DMS79 (cell line): ENCODE results near the gene SCARF2.
"Not testable (repeated sequence)": the region's sequence is repeated elsewhere in the genome, so short reads cannot be mapped to it uniquely, and the experiment has no call there.

ENCODE experiments used
- DNase-seq: peaks from one replicate; lab custom pipeline; 2025; lab: John Stamatoyannopoulos, UW

Gene SCARF2, protein sequence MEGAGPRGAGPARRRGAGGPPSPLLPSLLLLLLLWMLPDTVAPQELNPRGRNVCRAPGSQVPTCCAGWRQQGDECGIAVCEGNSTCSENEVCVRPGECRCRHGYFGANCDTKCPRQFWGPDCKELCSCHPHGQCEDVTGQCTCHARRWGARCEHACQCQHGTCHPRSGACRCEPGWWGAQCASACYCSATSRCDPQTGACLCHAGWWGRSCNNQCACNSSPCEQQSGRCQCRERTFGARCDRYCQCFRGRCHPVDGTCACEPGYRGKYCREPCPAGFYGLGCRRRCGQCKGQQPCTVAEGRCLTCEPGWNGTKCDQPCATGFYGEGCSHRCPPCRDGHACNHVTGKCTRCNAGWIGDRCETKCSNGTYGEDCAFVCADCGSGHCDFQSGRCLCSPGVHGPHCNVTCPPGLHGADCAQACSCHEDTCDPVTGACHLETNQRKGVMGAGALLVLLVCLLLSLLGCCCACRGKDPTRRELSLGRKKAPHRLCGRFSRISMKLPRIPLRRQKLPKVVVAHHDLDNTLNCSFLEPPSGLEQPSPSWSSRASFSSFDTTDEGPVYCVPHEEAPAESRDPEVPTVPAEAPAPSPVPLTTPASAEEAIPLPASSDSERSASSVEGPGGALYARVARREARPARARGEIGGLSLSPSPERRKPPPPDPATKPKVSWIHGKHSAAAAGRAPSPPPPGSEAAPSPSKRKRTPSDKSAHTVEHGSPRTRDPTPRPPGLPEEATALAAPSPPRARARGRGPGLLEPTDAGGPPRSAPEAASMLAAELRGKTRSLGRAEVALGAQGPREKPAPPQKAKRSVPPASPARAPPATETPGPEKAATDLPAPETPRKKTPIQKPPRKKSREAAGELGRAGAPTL

DNA sequence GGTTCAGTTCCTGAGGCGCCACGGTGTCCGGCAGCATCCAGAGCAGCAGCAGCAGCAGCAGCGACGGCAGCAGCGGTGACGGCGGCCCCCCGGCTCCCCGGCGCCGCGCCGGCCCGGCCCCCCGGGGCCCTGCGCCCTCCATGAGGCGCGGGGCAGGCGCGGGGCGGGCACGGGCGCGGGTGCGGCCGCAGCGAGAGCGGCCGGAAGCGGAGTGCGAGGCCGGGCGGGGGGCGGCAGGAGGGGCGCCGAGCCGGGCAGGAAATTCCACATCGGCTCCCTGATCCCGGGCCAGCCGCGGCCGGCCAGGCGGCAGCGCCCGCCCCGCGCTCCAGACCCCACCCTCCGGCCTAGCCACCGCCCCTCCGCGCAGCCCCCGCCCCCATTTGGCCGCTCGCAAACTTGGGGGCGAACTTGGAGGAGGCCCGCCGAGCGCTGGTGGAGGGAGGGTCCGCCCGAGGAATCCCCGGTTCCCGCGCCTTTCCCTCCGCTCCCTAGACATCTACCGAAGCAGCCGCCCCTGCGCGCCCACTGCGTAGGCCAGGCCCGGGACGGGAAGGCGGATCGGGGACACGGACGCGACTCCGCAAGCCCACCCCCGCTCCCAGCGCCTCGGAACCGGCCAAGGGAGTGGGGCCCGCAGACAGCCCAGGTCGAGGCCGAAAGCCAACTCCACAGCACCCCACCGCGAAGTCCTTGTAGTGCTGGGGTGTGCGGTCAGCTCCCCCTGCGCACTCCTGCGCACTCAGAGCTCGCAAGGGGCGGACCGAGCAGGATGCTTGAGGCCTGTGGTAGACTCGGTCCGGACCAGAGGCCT is at the start of gene SCARF2:
SCARF2 (minus strand) TSS at position 213 of the 814 bp plus-strand sequence; CDS start at position 142, 71 bp downstream.
- DNase-seq = no peak

DNA sequence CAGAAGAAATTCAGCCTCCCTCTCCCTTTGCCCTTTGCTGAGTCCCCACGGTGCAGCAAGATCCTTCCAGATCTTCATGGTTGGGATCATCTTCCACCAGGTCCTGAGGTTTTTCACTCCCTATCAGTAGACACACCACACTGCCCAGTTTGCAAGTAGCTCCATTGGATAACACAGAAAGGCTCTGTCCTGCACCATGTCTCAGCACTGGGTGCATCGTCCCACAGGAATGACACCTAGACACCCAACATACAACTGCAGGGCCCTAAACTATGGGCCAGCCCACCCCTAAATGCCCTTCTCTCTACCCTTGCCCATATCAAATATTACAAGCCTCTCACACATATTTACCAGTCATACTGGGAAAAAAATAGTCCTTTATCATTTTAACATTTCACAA is 48.6 kb upstream of the SCARF2 start:
- DNase-seq = no peak

DNA sequence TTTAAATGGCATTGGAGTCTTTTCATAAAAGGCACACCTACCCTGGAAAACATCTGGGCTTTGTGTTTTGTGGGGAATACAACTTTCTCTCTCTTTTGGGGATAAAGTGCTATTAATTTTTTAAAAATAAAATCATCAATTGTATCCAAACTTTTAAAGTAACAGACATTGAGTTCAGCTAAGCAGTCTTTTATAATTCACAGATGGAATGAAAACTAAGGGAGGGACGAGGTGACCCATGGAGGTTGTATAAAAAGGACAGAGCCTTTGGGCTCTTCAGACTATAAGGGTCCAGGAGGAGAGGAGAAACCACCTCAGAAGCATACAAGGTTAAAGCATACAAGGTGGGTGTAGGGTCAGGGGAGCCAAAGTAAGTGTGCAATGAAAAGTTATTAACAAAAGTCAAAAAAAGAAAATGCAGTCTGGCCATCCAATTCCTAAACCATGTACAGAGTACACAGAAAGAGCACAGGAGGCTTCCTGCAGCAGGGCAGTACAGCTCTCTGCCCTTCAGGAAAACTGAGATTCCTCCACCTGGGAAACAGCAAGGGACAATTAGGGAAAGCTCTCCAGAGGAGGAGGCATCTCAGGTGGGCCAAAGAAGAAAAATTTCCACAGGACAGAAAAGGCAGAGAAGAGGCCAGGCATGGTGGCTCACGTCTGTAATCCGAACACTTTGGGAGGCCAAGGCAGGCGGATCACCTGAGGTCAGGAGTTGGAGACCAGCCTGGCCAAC is 47.5 kb upstream of the SCARF2 start:
- no peak for DNase-seq

DNA sequence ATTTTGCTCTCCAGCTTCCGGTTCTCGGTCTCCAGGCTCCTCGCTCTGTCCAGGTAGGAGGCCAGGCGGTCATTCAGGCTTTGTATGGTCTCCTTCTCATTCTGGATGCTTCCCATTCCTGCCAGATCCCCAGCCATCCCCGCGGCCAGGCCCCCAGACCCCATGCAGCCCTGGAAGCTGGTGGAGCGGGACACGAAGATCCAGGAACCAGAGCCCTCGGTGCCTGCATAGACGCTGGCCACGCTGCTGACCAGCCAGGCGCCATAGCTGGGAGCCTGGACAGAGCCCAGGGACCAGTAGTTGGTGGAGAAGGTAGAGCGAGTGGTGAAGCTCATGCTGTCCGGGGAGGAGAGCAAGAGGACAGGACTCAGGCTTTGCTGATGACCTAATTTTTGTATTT is 46.1 kb upstream of the SCARF2 start:
- no peak for DNase-seq

DNA sequence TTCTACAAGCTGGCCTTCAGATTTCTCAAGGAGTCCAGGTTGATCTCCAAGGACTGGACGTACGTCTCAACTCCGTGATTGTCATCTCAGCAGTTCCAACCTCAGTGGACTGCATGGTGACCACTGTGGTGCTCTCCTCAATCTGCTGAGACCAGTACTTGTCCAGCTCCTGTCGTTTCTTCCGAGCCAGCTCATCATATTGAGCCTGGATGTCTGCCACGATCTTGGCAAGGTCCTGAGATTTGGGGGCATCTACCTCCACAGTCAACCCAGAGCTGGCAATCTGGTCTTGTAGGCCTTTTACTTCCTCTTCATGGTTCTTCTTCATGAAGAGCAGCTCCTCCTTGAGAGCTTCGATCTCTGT is 45.5 kb upstream of the SCARF2 start:
- not testable (repeated sequence) for DNase-seq

DNA sequence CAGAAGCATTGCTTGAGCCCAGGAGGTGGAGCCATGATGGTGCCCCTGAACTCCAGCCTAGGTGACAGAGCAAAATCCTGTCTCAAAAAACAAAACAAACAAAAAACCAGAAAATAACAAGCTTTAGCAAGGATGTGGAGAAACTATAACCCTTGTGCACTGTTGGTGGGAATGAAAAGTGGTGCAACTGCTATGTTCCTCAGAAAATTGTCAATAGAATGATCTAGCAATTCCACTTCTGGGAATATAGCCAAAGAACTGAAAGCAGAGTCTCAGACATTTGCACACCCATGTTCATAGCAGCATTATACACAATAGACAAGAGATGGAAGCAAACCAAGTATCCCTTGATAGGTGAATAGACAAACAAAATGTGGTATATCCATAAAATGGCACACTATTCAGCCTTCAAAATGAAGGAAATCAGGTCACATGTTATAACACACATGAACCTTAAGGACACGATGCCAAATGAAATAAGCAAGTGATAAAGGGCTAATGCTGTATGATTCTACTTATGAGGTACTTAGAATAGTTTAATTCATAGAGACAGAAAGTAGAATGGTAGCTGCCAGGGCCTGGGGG is 42.1 kb upstream of the SCARF2 start:
- DNase-seq = no peak

DNA sequence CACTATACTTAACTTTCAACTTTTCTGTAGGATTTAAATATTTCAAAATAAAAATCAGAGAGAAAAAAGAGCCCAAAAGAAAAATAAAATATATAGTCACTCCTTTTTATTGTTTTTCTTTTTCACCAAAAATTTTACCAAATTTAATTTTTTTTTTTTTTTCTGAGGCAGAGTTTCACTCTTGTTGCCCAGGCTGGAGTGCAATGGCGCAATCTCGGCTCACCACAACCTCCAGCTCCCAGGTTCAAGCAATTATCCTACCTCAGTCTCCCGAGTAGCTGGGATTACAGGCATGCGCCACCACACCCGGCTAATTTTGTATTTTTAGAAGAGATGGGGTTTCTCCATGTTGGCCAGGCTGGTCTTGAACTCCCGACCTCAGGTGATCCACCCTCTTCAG is 40.4 kb upstream of the SCARF2 start:
- not testable (repeated sequence) for DNase-seq

DNA sequence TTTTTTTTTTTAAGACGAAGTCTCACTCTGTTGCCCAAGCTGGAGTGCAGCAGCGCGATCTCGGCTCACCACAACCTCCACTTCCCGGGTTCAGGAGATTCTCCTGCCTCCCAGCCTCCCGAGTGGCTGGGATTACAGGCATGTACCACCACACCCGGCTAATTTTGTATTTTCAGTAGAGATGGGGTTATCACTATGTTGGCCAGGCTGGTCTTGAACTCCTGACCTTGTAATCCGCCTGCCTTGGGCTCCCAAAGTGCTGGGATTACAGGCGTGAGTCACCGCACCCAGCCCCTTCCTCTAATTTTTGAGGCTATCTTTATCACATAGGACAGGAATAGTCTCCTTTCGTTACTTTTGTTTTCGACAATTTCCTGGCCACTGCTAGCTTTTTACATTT is 37.9 kb upstream of the SCARF2 start:
- DNase-seq = not testable (repeated sequence)

DNA sequence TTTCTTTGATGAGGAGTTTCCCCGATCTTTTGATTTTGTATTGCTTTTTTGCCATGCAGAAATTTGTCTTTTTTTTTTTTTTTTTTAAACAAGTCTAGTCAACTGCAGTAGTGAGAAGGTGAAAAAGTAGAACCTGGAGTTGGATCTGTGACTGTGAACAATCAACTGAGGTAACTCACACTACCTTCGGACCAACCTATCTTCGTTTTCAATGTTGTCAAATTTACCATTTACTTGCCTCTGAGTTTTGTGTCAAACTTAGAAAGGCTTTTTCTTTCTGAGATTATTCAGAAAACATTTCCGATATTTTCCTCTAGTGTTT is 37.5 kb upstream of the SCARF2 start:
- no peak for DNase-seq

DNA sequence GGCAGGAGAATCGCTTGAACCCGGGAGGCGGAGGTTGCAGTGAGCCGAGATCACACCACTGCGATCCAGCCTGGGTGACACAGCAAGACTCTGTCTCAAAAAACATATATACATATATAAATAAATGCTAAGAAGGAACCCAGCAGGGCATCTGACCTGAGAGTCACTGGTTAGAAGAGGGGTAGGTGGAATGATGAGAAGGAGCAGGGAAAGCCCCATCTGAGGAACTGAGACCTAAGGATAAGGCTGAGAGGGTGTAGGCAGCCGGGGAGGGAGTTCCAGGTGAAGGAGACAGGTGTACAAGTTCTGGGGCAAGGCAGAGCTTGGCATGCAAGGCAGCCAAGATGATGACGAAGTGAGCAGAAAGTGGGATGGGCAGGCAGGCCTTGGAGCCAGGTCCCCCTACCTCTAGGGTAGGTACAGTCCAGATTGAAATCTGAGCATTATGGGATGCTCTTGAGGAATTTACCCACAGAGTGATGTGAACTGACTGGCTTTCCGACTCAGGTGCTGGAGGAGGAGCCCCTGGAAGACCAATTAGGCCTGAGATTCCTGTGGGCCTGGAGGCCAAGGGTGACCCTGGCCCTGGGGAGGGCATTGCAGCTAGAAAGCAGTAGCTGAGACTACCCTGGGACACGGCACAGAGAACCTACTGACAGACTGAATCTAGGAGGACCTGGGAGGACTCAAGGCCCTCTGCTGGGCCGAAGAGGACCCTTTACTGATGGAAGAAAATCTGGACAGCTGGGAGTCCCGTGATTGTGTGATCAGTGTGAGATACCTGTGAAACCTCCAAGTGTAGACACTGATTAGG is 35.2 kb upstream of the SCARF2 start:
- no peak for DNase-seq

DNA sequence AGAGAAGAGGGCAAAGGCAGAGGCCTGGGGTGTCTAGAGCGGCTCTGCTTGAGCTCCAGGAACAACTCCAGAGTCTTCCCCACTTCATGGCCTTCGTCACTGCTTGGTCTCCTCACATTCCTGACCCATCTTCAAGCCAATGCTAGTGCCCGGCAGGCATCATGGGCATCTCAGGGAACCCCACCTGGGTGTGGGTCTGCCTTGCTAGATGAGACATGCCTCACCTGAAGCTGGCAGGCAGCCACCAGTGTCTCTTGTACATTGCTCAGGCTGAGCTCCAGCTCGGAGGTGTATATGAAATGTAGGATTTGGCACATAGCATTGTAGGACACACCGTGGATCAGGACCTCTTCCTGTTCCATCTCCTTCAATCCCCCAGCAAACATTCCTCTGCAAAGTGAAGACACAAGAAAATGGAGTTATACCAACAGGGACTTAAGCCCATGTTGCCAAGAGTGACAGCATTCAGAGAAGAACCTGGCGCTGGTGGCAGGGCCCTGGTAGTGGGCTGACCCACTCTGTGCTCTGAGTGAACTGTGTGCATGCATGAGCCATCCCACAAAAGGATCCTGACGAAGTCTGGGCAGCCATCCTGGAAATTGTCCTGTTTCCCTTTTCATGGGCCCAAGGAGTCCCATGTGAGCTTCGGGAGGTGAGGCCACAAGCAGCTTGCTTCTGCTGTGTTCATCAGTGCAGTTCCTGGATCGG is 33.7 kb upstream of the SCARF2 start:
- no peak for DNase-seq

DNA sequence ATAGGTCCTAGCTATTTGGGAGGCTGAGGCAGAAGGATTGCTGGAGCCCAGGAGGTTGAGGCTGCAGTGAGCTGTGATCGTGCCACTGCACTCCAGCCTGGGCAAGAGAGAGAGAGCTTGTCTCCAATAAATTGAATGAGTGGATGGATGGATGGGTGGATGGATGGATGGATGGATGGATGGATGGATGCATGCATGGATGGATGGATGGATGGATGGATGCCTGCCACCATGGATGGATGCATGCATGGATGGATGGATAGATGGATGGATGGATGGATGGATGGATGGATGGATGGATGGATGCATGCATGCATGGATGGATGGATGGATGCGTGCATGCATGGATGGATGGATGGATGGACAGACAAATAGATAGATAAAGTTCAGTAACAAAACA is 32.9 kb upstream of the SCARF2 start:
- DNase-seq = not testable (repeated sequence)

DNA sequence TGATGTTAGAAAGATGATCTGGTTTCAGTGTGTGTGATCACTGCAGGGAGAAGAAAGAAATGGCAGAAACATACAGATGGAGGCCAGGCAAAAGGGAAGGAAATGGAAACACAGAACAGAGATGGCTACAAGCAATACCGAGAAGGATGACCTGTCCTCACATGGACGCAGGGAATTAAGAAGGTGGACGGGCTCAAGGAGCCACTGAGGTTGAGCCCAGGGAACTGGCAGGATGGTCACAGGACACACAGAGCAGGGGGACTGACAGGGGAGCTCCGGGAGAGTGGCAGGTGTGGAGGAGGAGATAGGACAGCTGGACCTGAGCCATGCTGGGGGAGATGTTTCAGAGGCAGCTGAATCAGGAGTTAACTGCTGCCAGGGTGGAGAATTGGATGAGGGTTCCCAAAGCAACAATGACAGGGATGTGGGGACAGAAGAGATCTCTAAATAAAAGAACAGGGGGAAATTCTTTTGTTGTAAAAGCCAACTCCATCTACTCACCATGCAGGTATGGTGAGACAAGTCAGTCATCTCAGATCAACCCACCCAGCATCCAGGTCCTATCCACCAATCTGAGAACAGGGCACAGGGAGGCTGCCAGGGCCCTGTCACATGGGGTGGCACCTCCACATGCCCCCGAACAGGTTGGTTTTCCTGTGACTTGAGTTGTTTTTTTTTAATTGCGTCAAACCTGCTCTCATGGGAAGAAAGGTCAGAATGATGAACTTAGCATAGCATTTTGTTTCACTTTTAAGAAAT is 31.7 kb upstream of the SCARF2 start:
- no peak for DNase-seq

DNA sequence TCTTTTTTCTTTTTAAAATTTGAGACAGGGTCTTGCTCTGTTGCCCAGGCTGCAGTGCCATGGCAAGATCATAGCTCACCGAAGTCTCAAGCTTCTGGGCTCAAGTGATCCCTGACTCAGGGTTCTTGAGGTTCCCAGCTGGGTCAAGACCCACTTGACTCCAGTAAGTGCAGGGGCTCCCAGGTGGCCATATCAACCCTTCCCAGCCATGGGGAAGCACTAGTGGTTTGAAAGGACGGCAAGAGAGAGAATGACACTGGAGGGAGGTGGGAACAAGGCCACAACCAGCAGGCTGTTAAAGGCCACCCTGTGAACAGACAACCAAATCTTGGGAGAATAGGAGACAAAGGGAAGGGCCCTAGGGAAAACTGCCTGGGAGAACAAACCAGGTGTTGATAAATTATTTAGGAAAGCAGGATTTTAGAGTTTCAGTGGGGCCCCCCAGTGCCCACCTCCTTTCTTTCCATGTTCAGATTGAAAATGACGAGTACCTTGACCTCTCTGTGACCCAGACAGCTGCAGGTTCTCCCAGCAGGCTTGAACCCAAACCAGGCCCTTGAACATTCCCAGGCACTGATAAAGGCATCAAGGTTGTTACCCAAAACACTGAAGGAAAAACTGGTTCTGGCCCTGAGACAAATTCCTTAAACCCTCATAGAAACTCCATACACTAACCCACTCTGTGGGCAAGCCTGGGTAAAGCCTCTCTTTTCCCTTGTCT is 29.2 kb upstream of the SCARF2 start:
- no peak for DNase-seq

DNA sequence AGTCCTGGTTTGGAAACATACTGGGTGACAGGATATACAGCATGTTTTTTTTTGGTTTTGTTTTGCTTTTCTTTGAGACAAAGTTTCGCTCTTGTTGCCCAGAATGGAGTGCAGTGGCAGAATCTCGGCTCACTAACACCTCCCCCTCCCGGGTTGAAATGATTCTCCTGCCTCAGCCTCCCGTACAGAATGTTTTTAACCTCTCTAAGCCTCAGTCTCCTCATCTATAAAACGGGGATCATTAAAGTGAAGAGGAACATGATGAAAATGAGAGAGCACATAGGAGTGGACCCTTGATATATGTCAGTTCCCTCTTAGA is 28.1 kb upstream of the SCARF2 start:
- no peak for DNase-seq

DNA sequence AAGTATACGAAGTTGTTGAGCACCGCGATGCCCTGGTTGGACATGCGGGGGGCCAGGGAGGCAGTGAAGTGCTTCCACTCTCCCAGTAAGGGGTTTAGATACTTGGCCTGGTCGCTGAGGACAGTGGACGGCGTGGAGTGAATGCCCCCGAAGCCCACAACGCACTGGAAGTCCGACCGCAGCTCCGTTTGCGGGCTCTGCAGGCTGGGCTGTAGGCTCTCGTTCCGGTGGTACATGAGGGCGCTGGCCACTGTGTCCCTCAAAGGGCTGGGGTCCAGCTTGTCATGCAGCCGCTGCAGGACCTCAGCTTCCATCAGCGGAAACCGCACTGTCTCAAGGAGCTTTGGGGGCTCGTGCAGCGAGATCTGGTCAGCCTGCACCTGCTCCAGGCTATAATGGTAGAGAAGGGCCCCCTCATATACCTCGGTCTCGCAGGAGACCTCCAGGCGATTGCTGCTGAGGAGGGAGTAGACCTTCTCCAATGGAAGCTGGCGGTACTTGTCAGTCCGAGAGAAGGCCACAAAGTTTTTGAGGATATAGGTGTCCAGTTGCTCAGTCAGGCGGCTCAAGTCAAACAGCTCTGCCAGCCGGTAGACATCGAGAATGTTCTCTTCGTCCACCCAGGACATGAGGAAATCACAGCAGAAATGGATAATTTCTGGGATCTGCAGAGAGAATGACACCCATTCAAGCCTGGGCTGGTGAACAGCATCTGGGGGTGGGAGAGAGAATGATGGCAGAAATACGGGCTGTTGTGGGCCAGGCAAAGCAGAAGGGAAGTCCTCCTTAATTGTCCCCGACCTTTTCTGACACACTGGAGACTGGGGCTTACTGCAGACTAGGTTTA is 27.5 kb upstream of the SCARF2 start:
- DNase-seq = no peak

DNA sequence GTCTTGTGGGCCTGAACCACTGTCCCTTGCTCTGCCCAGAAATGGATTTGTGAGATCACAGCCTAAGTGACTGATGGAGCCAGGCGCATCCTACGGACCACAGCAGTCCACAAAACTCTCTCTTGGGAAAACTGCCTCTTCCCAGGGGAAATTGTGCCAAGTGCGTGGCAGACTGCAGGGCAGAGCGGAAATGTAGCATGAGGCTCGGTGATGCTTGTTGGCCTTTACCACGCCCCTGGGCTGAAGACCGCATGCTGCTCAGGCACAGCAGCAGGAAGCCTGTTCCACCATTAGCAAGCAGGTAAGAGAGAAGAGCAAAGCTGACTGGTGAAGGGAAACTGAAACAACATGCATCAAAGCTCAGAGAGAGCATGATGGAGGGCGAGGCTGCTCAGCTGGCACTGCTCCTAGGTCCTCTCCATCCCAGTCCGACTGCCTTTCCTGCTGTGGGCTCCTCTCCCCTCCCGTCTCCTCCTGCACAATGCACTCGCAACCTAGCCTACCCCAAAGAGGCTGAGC is 26.5 kb upstream of the SCARF2 start:
- no peak for DNase-seq
